ENCODE measurements around the gene BSX. TPM values are rescaled to one million over a fixed set of nuclear protein-coding genes. Genes with fewer than 3 reads are reported as not detected.

The BSX gene
- total and polyA plus RNA-seq, 2 donors (not counting 1 experiment from before 2014, with no cell fraction given), result not detected

DNA sequence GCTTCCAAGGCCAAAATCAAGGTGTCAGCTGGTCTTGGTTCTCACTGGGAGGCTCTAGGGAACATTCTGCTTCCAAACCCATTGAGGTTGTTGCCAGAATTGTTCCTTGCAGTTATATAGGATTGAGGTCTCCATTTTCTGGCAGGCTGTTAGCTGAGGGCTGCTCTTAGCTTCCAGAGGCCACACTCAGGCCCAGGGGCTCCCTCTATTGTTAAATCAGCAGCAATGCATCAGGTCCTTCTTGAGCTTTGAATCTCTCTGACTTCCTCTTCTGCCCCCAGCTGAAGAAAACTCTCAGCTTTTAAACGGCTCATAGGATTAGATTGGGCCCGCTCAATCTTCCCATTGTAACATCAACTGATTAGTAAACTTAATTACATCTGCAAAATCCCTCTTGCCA is 39.3 kb upstream of the BSX start:
- Histone ChIP-seq H4K20me1 (ENCODE audit: control insufficient read depth, insufficient read depth, low read length, poor library complexity, severe bottlenecking) (no peaks in the 10 kb centered on the region), H3K4me2 (replicated peaks; ENCODE audit: low read depth, low read length, poor library complexity, severe bottlenecking) (no peak overlapping the region), H3K27me3 (replicated peaks in 1 of 4; ENCODE audit: control extremely low read depth in 1 of 4, control insufficient read depth in 3 of 4, insufficient read depth in 4 of 4, low read length in 3 of 4) (peaks cover 0 to 6% (median 2%) of the 10 kb centered on the region in 4 experiments), H3K4me3 (ENCODE audit: control extremely low read depth in 1 of 5, extremely low read depth in 1 of 5, insufficient read depth in 1 of 5, low read depth in 2 of 5, low read length in 4 of 5) (no peak overlapping the region), H2AFZ (ENCODE audit: insufficient read depth, low read depth, low read length, poor library complexity, severe bottlenecking) (no peak overlapping the region), H3K27ac (ENCODE audit: low read length in 2 of 2) (no peak overlapping the region), H3K36me3 (replicated peaks in 1 of 2; ENCODE audit: control extremely low read depth in 1 of 2, control insufficient read depth in 1 of 2, extremely low read depth in 1 of 2, insufficient read depth in 2 of 2, low read length in 1 of 2) (no peaks in the 10 kb centered on the region), H3K4me1 (ENCODE audit: control insufficient read depth in 2 of 2, insufficient read depth in 2 of 2, low read length in 2 of 2) (peaks cover 0 to 9% of the 10 kb centered on the region in 2 donors), H3K9me3 (ENCODE audit: control extremely low read depth in 1 of 3, control insufficient read depth in 2 of 3, insufficient read depth in 1 of 3, low read length in 2 of 3) (no peaks in the 10 kb centered on the region), H3K9ac (ENCODE audit: low read length) (no peak overlapping the region), H3K79me2 (ENCODE audit: control insufficient read depth, insufficient read depth, low read length) (no peaks in the 10 kb centered on the region)
- Mint-ChIP-seq H3K4me3 (no peak overlapping the region), H3K4me1 (peaks cover 7% of the 10 kb centered on the region), H3K27me3 (peaks cover 12% of the 10 kb centered on the region), H3K27ac (no peak overlapping the region), H3K9me3 (ENCODE audit: insufficient read depth) (no peaks in the 10 kb centered on the region)
- ATAC-seq (ENCODE audit: low read depth), result peak; percentile 82
- peak; percentile 58 for DNase-seq
- 0% methylated on average over 1 of the region's 2 CpGs for WGBS (ENCODE audit: insufficient coverage)
- intact Hi-C loops (cut with micrococcal nuclease), result loop anchor here (5.0 kb wide), 1 partner anchor 224 kb away; no protein-coding TSS in a partner anchor
- CTCF ChIA-PET, result interaction anchor here (0.6 to 7.4 kb wide), 18 partner anchors 9 to 226 kb away, joined by 3 to 128 read pairs (median 4); partner anchors contain the start of gene JHY
- POLR2A ChIA-PET, result interaction anchor here (0.7 kb wide), 1 partner anchor 62 kb away, joined by 9 read pairs; no protein-coding TSS in a partner anchor
- TF ChIP-seq EZH2 (IDR thresholded peaks at IDR 0.05; ENCODE audit: borderline replicate concordance, insufficient read depth, low read depth, low read length, poor library complexity, severe bottlenecking), result no peak
- TF ChIP-seq, protein P1, sequence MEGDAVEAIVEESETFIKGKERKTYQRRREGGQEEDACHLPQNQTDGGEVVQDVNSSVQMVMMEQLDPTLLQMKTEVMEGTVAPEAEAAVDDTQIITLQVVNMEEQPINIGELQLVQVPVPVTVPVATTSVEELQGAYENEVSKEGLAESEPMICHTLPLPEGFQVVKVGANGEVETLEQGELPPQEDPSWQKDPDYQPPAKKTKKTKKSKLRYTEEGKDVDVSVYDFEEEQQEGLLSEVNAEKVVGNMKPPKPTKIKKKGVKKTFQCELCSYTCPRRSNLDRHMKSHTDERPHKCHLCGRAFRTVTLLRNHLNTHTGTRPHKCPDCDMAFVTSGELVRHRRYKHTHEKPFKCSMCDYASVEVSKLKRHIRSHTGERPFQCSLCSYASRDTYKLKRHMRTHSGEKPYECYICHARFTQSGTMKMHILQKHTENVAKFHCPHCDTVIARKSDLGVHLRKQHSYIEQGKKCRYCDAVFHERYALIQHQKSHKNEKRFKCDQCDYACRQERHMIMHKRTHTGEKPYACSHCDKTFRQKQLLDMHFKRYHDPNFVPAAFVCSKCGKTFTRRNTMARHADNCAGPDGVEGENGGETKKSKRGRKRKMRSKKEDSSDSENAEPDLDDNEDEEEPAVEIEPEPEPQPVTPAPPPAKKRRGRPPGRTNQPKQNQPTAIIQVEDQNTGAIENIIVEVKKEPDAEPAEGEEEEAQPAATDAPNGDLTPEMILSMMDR (IDR thresholded peaks at IDR 0.05), result peak; percentile 67

DNA sequence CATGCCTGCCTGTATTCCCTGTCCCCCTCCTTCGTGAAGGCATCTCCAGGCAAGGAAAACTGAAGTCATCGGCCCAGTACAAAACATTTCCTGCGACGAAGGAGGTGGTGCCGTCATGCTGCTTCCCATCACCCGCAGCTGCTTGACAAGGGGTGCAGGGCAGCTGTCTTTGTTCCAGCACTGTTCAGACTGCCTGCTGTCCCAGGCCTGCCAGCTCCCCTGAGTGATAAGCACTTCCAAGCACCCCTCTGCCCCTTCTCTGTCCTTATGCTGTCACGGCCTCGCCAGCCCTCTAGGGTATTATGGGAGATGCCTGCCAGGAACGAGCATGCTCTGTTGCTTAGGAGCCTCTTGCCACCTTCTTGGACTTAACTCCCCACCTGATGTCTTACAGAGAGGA is 37.1 kb upstream of the BSX start:
- CTCF ChIA-PET, result interaction anchor here (1.0 to 7.4 kb wide), 2 partner anchors 38 to 154 kb away, joined by 3 to 128 read pairs; no protein-coding TSS in a partner anchor
- peaks cover 0 to 7% (median 1%) of the 10 kb centered on the region in 4 experiments for H3K27me3 ChIP-seq (replicated peaks in 1 of 4; ENCODE audit: control extremely low read depth in 1 of 4, control insufficient read depth in 3 of 4, insufficient read depth in 4 of 4, low read length in 3 of 4)
- no peaks in the 10 kb centered on the region for H3K9me3 ChIP-seq (ENCODE audit: control extremely low read depth in 1 of 3, control insufficient read depth in 2 of 3, insufficient read depth in 1 of 3, low read length in 2 of 3)
- H4K20me1 ChIP-seq (ENCODE audit: control insufficient read depth, insufficient read depth, low read length, poor library complexity, severe bottlenecking), result no peaks in the 10 kb centered on the region
- no peak overlapping the region for H3K4me3 ChIP-seq (ENCODE audit: control extremely low read depth in 1 of 5, extremely low read depth in 1 of 5, insufficient read depth in 1 of 5, low read depth in 2 of 5, low read length in 4 of 5)
- TF ChIP-seq, protein P1 (IDR thresholded peaks at IDR 0.05), result no peak
- no peak for TF ChIP-seq EZH2 (IDR thresholded peaks at IDR 0.05; ENCODE audit: borderline replicate concordance, insufficient read depth, low read depth, low read length, poor library complexity, severe bottlenecking)
- POLR2A ChIA-PET, result no interaction called here
- DNase-seq (no peak), ATAC-seq (ENCODE audit: low read depth) (no peak)
- 94% methylated on average over 7 of the region's 9 CpGs for WGBS (ENCODE audit: insufficient coverage)
- no peaks in the 10 kb centered on the region for H3K79me2 ChIP-seq (ENCODE audit: control insufficient read depth, insufficient read depth, low read length)
- no peak overlapping the region for H3K4me3 Mint-ChIP-seq
- intact Hi-C loops (cut with micrococcal nuclease), result no loop called here
- no peaks in the 10 kb centered on the region for H3K36me3 ChIP-seq (replicated peaks in 1 of 2; ENCODE audit: control extremely low read depth in 1 of 2, control insufficient read depth in 1 of 2, extremely low read depth in 1 of 2, insufficient read depth in 2 of 2, low read length in 1 of 2)
- no peaks in the 10 kb centered on the region for H3K9me3 Mint-ChIP-seq (ENCODE audit: insufficient read depth)
- no peak overlapping the region for H3K27ac ChIP-seq (ENCODE audit: low read length in 2 of 2)
- no peak overlapping the region for H3K4me2 ChIP-seq (replicated peaks; ENCODE audit: low read depth, low read length, poor library complexity, severe bottlenecking)
- H3K4me1 ChIP-seq (ENCODE audit: control insufficient read depth in 2 of 2, insufficient read depth in 2 of 2, low read length in 2 of 2), result peaks cover 0 to 9% of the 10 kb centered on the region in 2 donors
- H3K27ac Mint-ChIP-seq, result no peak overlapping the region
- H3K9ac ChIP-seq (ENCODE audit: low read length), result no peak overlapping the region
- H3K27me3 Mint-ChIP-seq, result peaks cover 11% of the 10 kb centered on the region
- no peak overlapping the region for H2AFZ ChIP-seq (ENCODE audit: insufficient read depth, low read depth, low read length, poor library complexity, severe bottlenecking)
- peaks cover 6% of the 10 kb centered on the region for H3K4me1 Mint-ChIP-seq
